ENCODE results near the gene KLF14.
"Not testable (repeated sequence)": the region's sequence is repeated elsewhere in the genome, so short reads cannot be mapped to it uniquely, and the experiment has no call there.

The KLF14 gene

GRCh38 chr7:130712416-130712815, 21.6 kb downstream of the KLF14 start:
- DNase-seq: no peak

- no peak for DNase-seq
Measured at GRCh38 chr7:130708766-130709165, 25.2 kb downstream of the KLF14 start.

GRCh38 chr7:130708001-130708400, 26.0 kb downstream of the KLF14 start:
- no peak for DNase-seq

GRCh38 chr7:130703851-130704250, 30.2 kb downstream of the KLF14 start:
- no peak for DNase-seq

GRCh38 chr7:130701650-130702049, 32.4 kb downstream of the KLF14 start:
- no peak for DNase-seq

GRCh38 chr7:130700760-130701159, 33.2 kb downstream of the KLF14 start:
- no peak for DNase-seq

GRCh38 chr7:130699686-130700085, 34.3 kb downstream of the KLF14 start:
- no peak for DNase-seq

GRCh38 chr7:130697820-130698219, 36.2 kb downstream of the KLF14 start:
- DNase-seq: no peak

- no peak for DNase-seq
Measured at GRCh38 chr7:130695840-130696239, 38.2 kb downstream of the KLF14 start.

- DNase-seq: not testable (repeated sequence)
Measured at GRCh38 chr7:130692396-130692795, 41.6 kb downstream of the KLF14 start.

GRCh38 chr7:130689683-130690082, 44.3 kb downstream of the KLF14 start:
- DNase-seq: no peak

GRCh38 chr7:130683026-130683425, 51.0 kb downstream of the KLF14 start:
- no peak for DNase-seq

All from stimulated activated CD4-positive, alpha-beta T cell treated with anti-CD3 and anti-CD28 coated beads, Interleukin-1b, Interleukin-23, amount 100 ng/mL, for 48 hours (primary cell).